IMR-90 (cell line): ENCODE measurements around the gene DEAF1. TPM values are rescaled to one million over a fixed set of nuclear protein-coding genes. Genes with fewer than 3 reads are reported as not detected.

ENCODE experiments used
- ATAC-seq: fragments of 200-7000 bp; cut with Tn5 transposase; 2 replicates; pipeline ENCODE4 v1.9.1; 2020; ENCODE audit warnings: low read depth, mild to moderate bottlenecking, moderate library complexity
- BruUV-seq: library from RNA; stranded (reverse); fragments of 400-500 nt; replicated peaks from 2 replicates; lab custom pipeline; 2021; lab: Mats Ljungman, UMichigan
- CTCF ChIA-PET: fragments of 300-600 bp; formaldehyde crosslinking; extraction: SDS; loops from one replicate; lab custom pipeline; 2021; ENCODE audit warnings: antibody characterized with exemption; lab: Yijun Ruan, JAX
- POLR2A ChIA-PET: fragments of 300-600 bp; sonication (Branson Sonifier 250); formaldehyde crosslinking; loops from one replicate; lab custom pipeline; 2022; ENCODE audit warnings: antibody characterized with exemption; ENCODE audit not compliant: unreplicated experiment; lab: Charles Lee
- DNase-seq: peaks from one replicate; pipeline ENCODE4 v3.0.0; 2013
- H2AFZ ChIP-seq: replicated peaks from 2 replicates; pipeline ENCODE3; 2013; ENCODE audit warnings: low read length, mild to moderate bottlenecking; ENCODE audit not compliant: poor library complexity
- H2AK5ac ChIP-seq: 2 replicates; pipeline ENCODE4 v1.6.1; 2013; ENCODE audit warnings: low read depth, low read length, inconsistent platforms
- H2AK9ac ChIP-seq: replicated peaks from 2 replicates; pipeline ENCODE3; 2013; ENCODE audit warnings: mild to moderate bottlenecking, low read depth, low read length, moderate library complexity; ENCODE audit not compliant: poor library complexity
- H2BK120ac ChIP-seq: 2 replicates; pipeline ENCODE4 v1.6.1; 2013; ENCODE audit warnings: low read depth, low read length, inconsistent platforms
- H2BK15ac ChIP-seq: 3 replicates; pipeline ENCODE4 v1.6.1; 2013; ENCODE audit warnings: low read depth, low read length, inconsistent platforms
- H2BK20ac ChIP-seq: 2 replicates; pipeline ENCODE4 v1.6.1; 2013; ENCODE audit warnings: low read depth, mild to moderate bottlenecking, inconsistent platforms, low read length, moderate library complexity
- H2BK5ac ChIP-seq: 2 replicates; pipeline ENCODE4 v1.6.1; 2013; ENCODE audit warnings: mild to moderate bottlenecking, low read depth, low read length, inconsistent platforms; ENCODE audit not compliant: poor library complexity, severe bottlenecking
- H3K14ac ChIP-seq: replicated peaks from 2 replicates; pipeline ENCODE4 v1.6.1; 2013; ENCODE audit warnings: low read depth, low read length, inconsistent platforms
- H3K18ac ChIP-seq: 2 replicates; pipeline ENCODE4 v1.6.1; 2013; ENCODE audit warnings: low read depth, low read length, control low read depth
- H3K23ac ChIP-seq: 2 replicates; pipeline ENCODE4 v1.6.1; 2013; ENCODE audit warnings: low read depth, low read length, inconsistent platforms
- H3K27ac ChIP-seq: 2 replicates; pipeline ENCODE4 v1.5.1; 2013; ENCODE audit warnings: mild to moderate bottlenecking, control low read depth, low read length; ENCODE audit not compliant: insufficient read depth
- H3K27me3 ChIP-seq: 2 replicates; pipeline ENCODE4 v1.6.1; 2013; ENCODE audit warnings: low read length; ENCODE audit not compliant: control insufficient read depth, insufficient read depth
- H3K36me3 ChIP-seq: 2 replicates; pipeline ENCODE4 v1.6.1; 2013; ENCODE audit warnings: low read length, mixed read lengths; ENCODE audit not compliant: control insufficient read depth, insufficient read depth
- H3K4ac ChIP-seq: 2 replicates; pipeline ENCODE4 v1.6.1; 2013; ENCODE audit warnings: low read depth, low read length, inconsistent platforms
- H3K4me1 ChIP-seq: 2 replicates; pipeline ENCODE4 v1.6.1; 2013; ENCODE audit warnings: low read length, mixed read lengths; ENCODE audit not compliant: control insufficient read depth, insufficient read depth
- H3K4me2 ChIP-seq: 2 replicates; pipeline ENCODE4 v1.6.1; 2013; ENCODE audit warnings: low read depth, mild to moderate bottlenecking, control low read depth, low read length, moderate library complexity
- H3K4me3 ChIP-seq: 2 replicates; pipeline ENCODE4 v1.5.1; 2013; ENCODE audit warnings: low read depth, mild to moderate bottlenecking, control low read depth, low read length, moderate library complexity; ENCODE audit not compliant: insufficient read depth
- H3K56ac ChIP-seq: 2 replicates; pipeline ENCODE4 v1.6.1; 2013; ENCODE audit warnings: low read length, inconsistent platforms; ENCODE audit not compliant: insufficient read depth; ENCODE audit errors: extremely low read depth
- H3K79me1 ChIP-seq, 2 experiments: 2 replicates each; pipeline ENCODE4 v1.6.1; 2013; ENCODE audit warnings: low read length in 2 of 2, inconsistent platforms in 1 of 2, low read depth in 1 of 2
- H3K9ac ChIP-seq: 2 replicates; pipeline ENCODE4 v1.6.1; 2013; ENCODE audit warnings: low read depth, low read length, control low read depth
- H3K9me1 ChIP-seq: 2 replicates; pipeline ENCODE4 v1.6.1; 2013; ENCODE audit warnings: low read length, inconsistent platforms; ENCODE audit not compliant: insufficient read depth
- H3K9me3 ChIP-seq: 2 replicates; pipeline ENCODE4 v1.6.1; 2013; ENCODE audit warnings: low read length; ENCODE audit not compliant: control insufficient read depth, insufficient read depth
- H4K20me1 ChIP-seq: 2 replicates; pipeline ENCODE4 v1.6.1; 2013; ENCODE audit warnings: low read length, inconsistent platforms; ENCODE audit not compliant: insufficient read depth
- H4K5ac ChIP-seq: 2 replicates; pipeline ENCODE4 v1.6.1; 2013; ENCODE audit warnings: mild to moderate bottlenecking, low read depth, low read length, control low read depth
- H4K8ac ChIP-seq, 2 experiments: 2 replicates each; pipeline ENCODE4 v1.6.1; 2013; ENCODE audit warnings: low read depth in 2 of 2, low read length in 2 of 2, control low read depth in 1 of 2, inconsistent platforms in 1 of 2
- H4K91ac ChIP-seq: 2 replicates; pipeline ENCODE4 v1.6.1; 2013; ENCODE audit warnings: low read depth, low read length, inconsistent platforms; ENCODE audit not compliant: insufficient read depth
- CEBPB ChIP-seq: IDR thresholded peaks from 2 replicates; pipeline ENCODE4 v1.6.1; 2012; ENCODE audit warnings: low read depth, low read length, improper control_type of control experiment
- SMC3 ChIP-seq: fragments of 150-350 bp; IDR thresholded peaks from 2 replicates; pipeline ENCODE4 v1.6.1; 2016; ENCODE audit warnings: low read depth, mild to moderate bottlenecking, antibody characterized with exemption, low read length, moderate library complexity
- WGBS, 2 experiments: methylation state at CpG; one replicate each; pipeline versions ENCODE4 v1.1.5 to v1.1.7; 2013; ENCODE audit warnings: missing lambda C conversion rate in 2 of 2; ENCODE audit not compliant: insufficient read length in 1 of 2; ENCODE audit errors: extremely low coverage in 2 of 2; 5-methylcytosine and 5-hydroxymethylcytosine counted together
- dilution Hi-C: fragments of 300-500 bp; cut with HindIII; formaldehyde crosslinking; loops from one replicate; pipeline ENCODE4 v1.14.3; 2018; ENCODE audit warnings: low sequenced_read_pairs; ENCODE audit not compliant: unreplicated experiment
- in situ Hi-C: fragments of 300-500 bp; cut with MboI; formaldehyde crosslinking; loops from 3 replicates; pipeline ENCODE4 v1.14.3; 2019; ENCODE audit warnings: low sequenced_read_pairs, inconsistent platforms, mixed read lengths
- intact Hi-C: fragments of 100-400 bp; cut with micrococcal nuclease; formaldehyde crosslinking; loops from 2 replicates; pipeline ENCODE4 v1.10.0; 2022
- polyA plus RNA-seq, 3 experiments: library from polyadenylated mRNA; depleted of rRNA; stranded (reverse); fragments of >200 nt; gene quantifications; 2 replicates each; pipeline ENCODE4 v1.2.3, GENCODE V29; 2012; ENCODE audit warnings: low replicate concordance in 1 of 3
- total RNA-seq: library from RNA; depleted of rRNA; stranded (reverse); fragments of >200 nt; gene quantifications from 2 replicates; pipeline ENCODE4 v1.2.3, GENCODE V29; 2012
- TF ChIP-seq, protein P1 (sequence below): fragments of 150-350 bp; IDR thresholded peaks from 2 replicates; pipeline ENCODE4 v1.6.1; 2017; ENCODE audit warnings: mild to moderate bottlenecking, antibody characterized with exemption, low read length, low read depth
- TF ChIP-seq, protein P2 (sequence below): conservative IDR thresholded peaks from 2 replicates; pipeline ENCODE4 v1.5.1; 2012; ENCODE audit warnings: mild to moderate bottlenecking, low read depth, low read length, improper control_type of control experiment

The DEAF1 gene
- total and polyA plus RNA-seq, 2 of the 4 experiments (the other 2 are of a cell fraction): 22.9 to 31.6 TPM

DNA sequence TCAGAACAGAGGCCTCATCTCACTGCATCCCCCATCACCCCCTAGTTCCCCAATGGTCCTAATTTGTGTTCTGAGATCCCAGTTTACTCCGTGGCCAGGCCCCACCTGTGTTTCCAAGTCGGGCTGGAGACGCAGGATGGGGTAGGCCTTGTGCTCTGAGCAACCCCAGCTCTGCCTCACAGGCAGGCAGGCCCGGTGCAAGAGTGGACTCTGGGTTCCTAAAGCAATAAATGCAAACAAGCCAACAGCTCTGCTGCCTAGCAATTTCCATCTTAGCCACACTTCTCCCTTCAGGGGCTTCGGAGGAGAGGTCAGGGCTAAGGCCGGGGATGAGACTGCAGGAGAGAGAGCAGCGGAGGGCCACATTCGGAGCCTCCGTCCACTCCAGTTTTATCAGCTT, 8.5 kb upstream of the DEAF1 start:
- no TSS peak for BruUV-seq
- H3K4ac ChIP-seq: no peak overlapping the region
- in situ Hi-C loops (no loop called here), dilution Hi-C loops (no loop called here), intact Hi-C loops (no loop called here)
- no peak overlapping the region for H3K4me2 ChIP-seq
- H3K56ac ChIP-seq: no peak overlapping the region
- H2AFZ ChIP-seq: no peak overlapping the region
- 93% methylated on average over 2 of the region's 9 CpGs; no CpG with 5 or more reads in 1 of the 2 experiments for WGBS, 2 experiments
- H3K36me3 ChIP-seq: peaks cover 21% of the 10 kb centered on the region; the same call in 1 of the 2 replicates
- no peak overlapping the region for H3K9ac ChIP-seq
- H3K9me1 ChIP-seq: peaks cover 22% of the 10 kb centered on the region
- no peaks in the 10 kb centered on the region for H3K27me3 ChIP-seq
- no peak overlapping the region for H4K8ac ChIP-seq
- no peak overlapping the region for H3K4me3 ChIP-seq
- DNase-seq (no peak), ATAC-seq (no peak)
- peaks cover 16 to 70% of the 10 kb centered on the region in 2 experiments for H3K79me1 ChIP-seq
- H2AK5ac ChIP-seq: no peak overlapping the region
- no peak overlapping the region for H2BK120ac ChIP-seq
- H3K14ac ChIP-seq: no peak overlapping the region
- CTCF ChIA-PET: no interaction called here
- no peak for TF ChIP-seq CEBPB
- TF ChIP-seq, protein P1, sequence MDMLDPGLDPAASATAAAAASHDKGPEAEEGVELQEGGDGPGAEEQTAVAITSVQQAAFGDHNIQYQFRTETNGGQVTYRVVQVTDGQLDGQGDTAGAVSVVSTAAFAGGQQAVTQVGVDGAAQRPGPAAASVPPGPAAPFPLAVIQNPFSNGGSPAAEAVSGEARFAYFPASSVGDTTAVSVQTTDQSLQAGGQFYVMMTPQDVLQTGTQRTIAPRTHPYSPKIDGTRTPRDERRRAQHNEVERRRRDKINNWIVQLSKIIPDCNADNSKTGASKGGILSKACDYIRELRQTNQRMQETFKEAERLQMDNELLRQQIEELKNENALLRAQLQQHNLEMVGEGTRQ: no peak
- TF ChIP-seq, protein P2, sequence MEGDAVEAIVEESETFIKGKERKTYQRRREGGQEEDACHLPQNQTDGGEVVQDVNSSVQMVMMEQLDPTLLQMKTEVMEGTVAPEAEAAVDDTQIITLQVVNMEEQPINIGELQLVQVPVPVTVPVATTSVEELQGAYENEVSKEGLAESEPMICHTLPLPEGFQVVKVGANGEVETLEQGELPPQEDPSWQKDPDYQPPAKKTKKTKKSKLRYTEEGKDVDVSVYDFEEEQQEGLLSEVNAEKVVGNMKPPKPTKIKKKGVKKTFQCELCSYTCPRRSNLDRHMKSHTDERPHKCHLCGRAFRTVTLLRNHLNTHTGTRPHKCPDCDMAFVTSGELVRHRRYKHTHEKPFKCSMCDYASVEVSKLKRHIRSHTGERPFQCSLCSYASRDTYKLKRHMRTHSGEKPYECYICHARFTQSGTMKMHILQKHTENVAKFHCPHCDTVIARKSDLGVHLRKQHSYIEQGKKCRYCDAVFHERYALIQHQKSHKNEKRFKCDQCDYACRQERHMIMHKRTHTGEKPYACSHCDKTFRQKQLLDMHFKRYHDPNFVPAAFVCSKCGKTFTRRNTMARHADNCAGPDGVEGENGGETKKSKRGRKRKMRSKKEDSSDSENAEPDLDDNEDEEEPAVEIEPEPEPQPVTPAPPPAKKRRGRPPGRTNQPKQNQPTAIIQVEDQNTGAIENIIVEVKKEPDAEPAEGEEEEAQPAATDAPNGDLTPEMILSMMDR: no peak
- no peak for TF ChIP-seq SMC3
- no peak overlapping the region for H4K5ac ChIP-seq
- H4K91ac ChIP-seq: no peak overlapping the region
- H3K27ac ChIP-seq: no peak overlapping the region
- H2BK15ac ChIP-seq: no peak overlapping the region
- no peak overlapping the region for H2AK9ac ChIP-seq
- peaks cover 12% of the 10 kb centered on the region for H4K20me1 ChIP-seq
- H3K23ac ChIP-seq: no peak overlapping the region
- H3K18ac ChIP-seq: no peak overlapping the region
- H2BK5ac ChIP-seq: no peak overlapping the region
- POLR2A ChIA-PET: interaction anchor here (0.6 kb wide), 1 partner anchor 89 kb away, joined by 3 read pairs; no protein-coding TSS in a partner anchor
- H3K9me3 ChIP-seq: no peaks in the 10 kb centered on the region
- no peak overlapping the region for H2BK20ac ChIP-seq
- peaks cover 33% of the 10 kb centered on the region for H3K4me1 ChIP-seq
